Measurements from ENCODE around the gene ACE. TPM values are rescaled to one million over a fixed set of nuclear protein-coding genes. Genes with fewer than 3 reads are reported as not detected.
A peak's percentile ranks its signal among the peaks of the same experiment; 100 is the strongest.

The ACE gene
- total and polyA plus RNA-seq, 4 experiments from 2014 or later = 1.8 to 56.7 (median 32.1) TPM

- Histone ChIP-seq H3K4me1 (ENCODE audit: insufficient read depth, low read length) (peaks cover 73% of the 10 kb centered on the region), H3K9me3 (ENCODE audit: control insufficient read depth in 1 of 2, low read length in 2 of 2) (no peaks in the 10 kb centered on the region), H3K27me3 (ENCODE audit: insufficient read depth, low read length) (no peaks in the 10 kb centered on the region), H3K36me3 (ENCODE audit: insufficient read depth, low read length) (peaks cover 6% of the 10 kb centered on the region), H3K4me3 (ENCODE audit: low read length in 2 of 2) (peak overlapping the region in 1 of 2 donors; percentile 17), H3K27ac (ENCODE audit: low read depth, low read length) (peak overlapping the region; percentile 43)
- Mint-ChIP-seq H3K9me3 (no peaks in the 10 kb centered on the region), H3K4me1 (peaks cover 33 to 83% (median 51%) of the 10 kb centered on the region in 4 donors), H3K27me3 (no peaks in the 10 kb centered on the region), H3K36me3 (peaks cover 8 to 22% of the 10 kb centered on the region in 2 donors), H3K4me3 (peak overlapping the region; percentile 74 to 91 (median 82)), H3K27ac (peak overlapping the region; percentile 93 to 99 (median 97))
- CTCF ChIA-PET (ENCODE audit: partially characterized antibody) = interaction anchor here (0.6 to 11.2 kb wide), 7 partner anchors 12 to 396 kb away, joined by 3 to 107 read pairs (median 5); partner anchors contain the start of gene ACE
- POLR2A ChIA-PET (ENCODE audit: partially characterized antibody) = interaction anchor here (0.7 to 3.6 kb wide), 17 partner anchors 9 to 1067 kb away, joined by 3 to 82 read pairs (median 8); partner anchors contain the start of genes ACE, CCDC47, CEP95 and DCAF7
- intact Hi-C loops (cut with micrococcal nuclease) = loop anchor here (1.0 to 5.0 kb wide), 2 partner anchors 8 to 113 kb away; partner anchors contain the start of gene DCAF7
- DNase-seq = peak; percentile 66 to 74 (median 68)
Observed at GRCh38 chr17:63439687-63440086, 37.2 kb upstream of the ACE start.

DNA sequence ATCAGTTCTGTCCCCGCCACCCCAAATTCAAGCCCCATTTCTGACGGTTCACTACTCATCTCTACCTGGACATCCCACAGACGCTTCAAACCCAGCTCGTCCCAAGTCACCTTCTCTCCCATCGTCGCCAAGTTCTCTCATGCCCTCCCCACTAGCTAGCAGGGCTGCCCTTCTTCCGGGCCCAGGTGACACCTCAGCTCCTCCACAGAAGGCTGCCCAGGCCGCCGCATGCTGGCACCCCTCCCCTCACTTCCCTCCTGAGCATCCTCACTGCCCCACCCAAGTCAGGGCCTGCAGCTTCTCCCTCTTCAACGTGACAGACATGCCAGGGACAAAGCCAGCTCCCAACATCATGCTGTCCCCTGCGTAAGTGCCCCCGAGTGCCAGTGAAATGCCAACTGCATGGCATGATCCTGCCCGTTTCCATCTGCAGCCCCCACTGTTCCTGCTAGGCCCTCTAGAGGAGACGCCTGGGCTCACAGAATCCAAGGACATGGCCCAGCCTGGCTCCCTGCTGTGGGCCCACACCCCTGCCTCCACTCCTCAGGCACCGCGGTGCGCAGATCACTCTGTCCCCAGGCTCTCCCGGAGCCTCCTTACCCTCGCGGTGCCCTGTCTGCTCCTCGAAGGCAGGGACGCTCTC lies 36.6 kb upstream of the ACE start:
- H3K27me3 ChIP-seq (ENCODE audit: insufficient read depth, low read length) = no peaks in the 10 kb centered on the region
- peak overlapping the region in 1 of 2 donors; percentile 17 for H3K4me3 ChIP-seq (ENCODE audit: low read length in 2 of 2)
- H3K27ac ChIP-seq (ENCODE audit: low read depth, low read length) = peak overlapping the region; percentile 43
- H3K4me1 Mint-ChIP-seq = peaks cover 33 to 83% (median 51%) of the 10 kb centered on the region in 4 donors
- H3K27ac Mint-ChIP-seq = peak overlapping the region; percentile 93 to 99 (median 97)
- intact Hi-C loops (cut with micrococcal nuclease) = loop anchor here (5.0 kb wide), 1 partner anchor 112 kb away; the partner anchor contains the start of gene DCAF7
- H3K4me3 Mint-ChIP-seq = peak overlapping the region; percentile 74 to 91 (median 82)
- peak; percentile 43 to 62 (median 45) for DNase-seq
- H3K36me3 Mint-ChIP-seq = peaks cover 4 to 20% of the 10 kb centered on the region in 2 donors
- peaks cover 73% of the 10 kb centered on the region for H3K4me1 ChIP-seq (ENCODE audit: insufficient read depth, low read length)
- H3K36me3 ChIP-seq (ENCODE audit: insufficient read depth, low read length) = peaks cover 5% of the 10 kb centered on the region
- H3K27me3 Mint-ChIP-seq = peaks cover 0 to 1% of the 10 kb centered on the region in 2 donors
- H3K9me3 Mint-ChIP-seq = no peaks in the 10 kb centered on the region
- ChIA-PET POLR2A (ENCODE audit: partially characterized antibody) (interaction anchor here (0.7 to 3.6 kb wide), 17 partner anchors 8 to 1066 kb away, joined by 3 to 82 read pairs (median 8); partner anchors contain the start of genes ACE, CCDC47, CEP95 and DCAF7), CTCF (ENCODE audit: partially characterized antibody) (interaction anchor here (0.6 to 11.2 kb wide), 7 partner anchors 13 to 395 kb away, joined by 3 to 107 read pairs (median 5); partner anchors contain the start of gene ACE)
- no peaks in the 10 kb centered on the region for H3K9me3 ChIP-seq (ENCODE audit: control insufficient read depth in 1 of 2, low read length in 2 of 2)

DNA sequence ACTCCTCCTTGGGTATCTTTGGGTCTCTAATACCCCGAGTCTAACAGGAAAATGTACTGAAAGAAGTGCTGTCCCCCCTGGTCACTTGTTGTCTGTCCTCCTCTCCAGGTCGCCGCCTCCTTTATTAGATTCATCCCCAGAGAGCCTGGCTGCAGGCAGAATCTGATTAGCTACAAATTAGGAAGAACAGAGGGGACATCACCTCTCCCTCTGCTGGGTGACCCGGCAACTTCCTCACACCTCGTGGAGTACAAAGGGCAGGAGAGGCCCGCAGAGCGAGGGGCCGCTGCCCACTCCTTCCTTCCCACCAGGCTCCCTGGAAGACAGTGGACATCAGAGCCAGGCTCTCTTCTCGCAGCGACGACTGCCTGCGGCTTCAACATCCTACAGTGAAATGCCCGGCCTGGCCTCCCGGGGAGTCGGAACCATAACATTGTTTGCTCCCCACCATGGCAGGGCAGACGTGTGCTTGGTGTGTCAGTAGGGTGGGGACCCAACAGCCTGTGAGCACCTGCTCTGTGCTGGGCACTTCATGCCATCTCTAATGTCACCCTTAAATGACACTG lies 36.0 kb upstream of the ACE start:
- intact Hi-C loops (cut with micrococcal nuclease) = loop anchor here (5.0 kb wide), 1 partner anchor 111 kb away; the partner anchor contains the start of gene DCAF7
- H3K27ac ChIP-seq (ENCODE audit: low read depth, low read length) = peak overlapping the region; percentile 43
- Mint-ChIP-seq H3K27me3 (peaks cover 0 to 1% of the 10 kb centered on the region in 2 donors), H3K27ac (peak overlapping the region; percentile 86 to 99 (median 96)), H3K4me3 (peak overlapping the region in 7 of 8 donors; percentile 9 to 88 (median 68)), H3K36me3 (peaks cover 4 to 16% of the 10 kb centered on the region in 2 donors), H3K9me3 (no peaks in the 10 kb centered on the region), H3K4me1 (peaks cover 32 to 78% (median 52%) of the 10 kb centered on the region in 4 donors)
- peaks cover 67% of the 10 kb centered on the region for H3K4me1 ChIP-seq (ENCODE audit: insufficient read depth, low read length)
- ChIA-PET CTCF (ENCODE audit: partially characterized antibody) (interaction anchor here (1.0 to 11.2 kb wide), 6 partner anchors 12 to 254 kb away, joined by 4 to 107 read pairs (median 92); partner anchors contain the start of gene ACE), POLR2A (ENCODE audit: partially characterized antibody) (interaction anchor here (1.0 to 6.9 kb wide), 13 partner anchors 8 to 261 kb away, joined by 3 to 82 read pairs (median 21); partner anchors contain the start of genes ACE, LIMD2, MAP3K3 and TACO1)
- DNase-seq = no peak
- no peaks in the 10 kb centered on the region for H3K27me3 ChIP-seq (ENCODE audit: insufficient read depth, low read length)
- no peaks in the 10 kb centered on the region for H3K36me3 ChIP-seq (ENCODE audit: insufficient read depth, low read length)
- H3K4me3 ChIP-seq (ENCODE audit: low read length in 2 of 2) = no peak overlapping the region
- H3K9me3 ChIP-seq (ENCODE audit: control insufficient read depth in 1 of 2, low read length in 2 of 2) = no peaks in the 10 kb centered on the region

- Mint-ChIP-seq H3K36me3 (peaks cover 4 to 12% of the 10 kb centered on the region in 2 donors), H3K4me1 (peaks cover 32 to 71% (median 49%) of the 10 kb centered on the region in 4 donors), H3K27me3 (peaks cover 0 to 1% of the 10 kb centered on the region in 2 donors), H3K9me3 (no peaks in the 10 kb centered on the region), H3K4me3 (no peak overlapping the region), H3K27ac (peak overlapping the region in 6 of 7 donors; percentile 12 to 97 (median 79))
- Histone ChIP-seq H3K36me3 (ENCODE audit: insufficient read depth, low read length) (no peaks in the 10 kb centered on the region), H3K4me1 (ENCODE audit: insufficient read depth, low read length) (peaks cover 66% of the 10 kb centered on the region), H3K27ac (ENCODE audit: low read depth, low read length) (no peak overlapping the region), H3K4me3 (ENCODE audit: low read length in 2 of 2) (no peak overlapping the region), H3K27me3 (ENCODE audit: insufficient read depth, low read length) (no peaks in the 10 kb centered on the region), H3K9me3 (ENCODE audit: control insufficient read depth in 1 of 2, low read length in 2 of 2) (no peaks in the 10 kb centered on the region)
- ChIA-PET POLR2A (ENCODE audit: partially characterized antibody) (interaction anchor here (0.6 to 6.9 kb wide), 7 partner anchors 9 to 259 kb away, joined by 3 to 63 read pairs (median 4); partner anchors contain the start of genes LIMD2 and MAP3K3), CTCF (ENCODE audit: partially characterized antibody) (interaction anchor here (8.7 to 11.2 kb wide), 3 partner anchors 13 to 170 kb away, joined by 86 to 107 read pairs (median 98); partner anchors contain the start of gene ACE)
- DNase-seq = no peak
- intact Hi-C loops (cut with micrococcal nuclease) = loop anchor here (5.0 kb wide), 1 partner anchor 111 kb away; the partner anchor contains the start of gene DCAF7
Observed at GRCh38 chr17:63441654-63442053, 35.2 kb upstream of the ACE start.

GRCh38 chr17:63442074-63442473 lies 34.8 kb upstream of the ACE start:
- no peak for DNase-seq
- Mint-ChIP-seq H3K36me3 (peaks cover 4 to 7% of the 10 kb centered on the region in 2 donors), H3K4me3 (peak overlapping the region in 1 of 8 donors; percentile 61), H3K4me1 (peaks cover 32 to 68% (median 49%) of the 10 kb centered on the region in 4 donors), H3K9me3 (no peaks in the 10 kb centered on the region), H3K27me3 (peaks cover 0 to 1% of the 10 kb centered on the region in 2 donors), H3K27ac (peak overlapping the region; percentile 69 to 94 (median 84))
- no peaks in the 10 kb centered on the region for H3K36me3 ChIP-seq (ENCODE audit: insufficient read depth, low read length)
- peaks cover 65% of the 10 kb centered on the region for H3K4me1 ChIP-seq (ENCODE audit: insufficient read depth, low read length)
- intact Hi-C loops (cut with micrococcal nuclease) = loop anchor here (5.0 kb wide), 1 partner anchor 110 kb away; the partner anchor contains the start of gene DCAF7
- POLR2A ChIA-PET (ENCODE audit: partially characterized antibody) = interaction anchor here (0.6 to 6.9 kb wide), 6 partner anchors 8 to 258 kb away, joined by 3 to 63 read pairs (median 16); partner anchors contain the start of genes LIMD2 and MAP3K3
- no peak overlapping the region for H3K4me3 ChIP-seq (ENCODE audit: low read length in 2 of 2)
- CTCF ChIA-PET (ENCODE audit: partially characterized antibody) = interaction anchor here (8.7 to 11.2 kb wide), 3 partner anchors 14 to 170 kb away, joined by 86 to 107 read pairs (median 98); partner anchors contain the start of gene ACE
- H3K9me3 ChIP-seq (ENCODE audit: control insufficient read depth in 1 of 2, low read length in 2 of 2) = no peaks in the 10 kb centered on the region
- H3K27ac ChIP-seq (ENCODE audit: low read depth, low read length) = no peak overlapping the region
- no peaks in the 10 kb centered on the region for H3K27me3 ChIP-seq (ENCODE audit: insufficient read depth, low read length)

DNA sequence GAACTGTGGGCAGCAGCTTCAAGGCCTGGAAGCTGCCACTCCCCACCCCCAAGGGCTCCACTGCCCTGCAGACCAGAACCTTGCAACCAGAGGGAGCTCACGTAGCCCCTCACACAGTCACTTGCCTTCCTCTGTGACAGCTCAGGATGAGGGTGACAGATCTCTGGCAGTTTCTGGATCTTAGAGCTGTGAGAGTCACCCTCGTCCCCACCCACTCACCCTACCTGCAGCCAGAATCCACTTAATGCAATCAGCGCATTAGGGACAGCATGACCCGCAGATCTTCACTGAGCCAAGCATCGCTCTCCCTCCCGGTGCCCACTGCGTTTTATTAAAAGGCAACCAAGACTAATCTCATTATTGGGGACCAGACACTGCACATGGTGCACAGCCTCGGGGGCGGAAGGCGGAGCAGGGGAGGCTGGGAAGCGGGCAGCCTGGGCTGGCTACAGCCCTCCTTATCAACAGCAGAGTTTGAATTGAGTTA lies 34.3 kb upstream of the ACE start:
- H3K4me3 ChIP-seq (ENCODE audit: low read length in 2 of 2) = no peak overlapping the region
- CTCF ChIA-PET (ENCODE audit: partially characterized antibody) = interaction anchor here (1.0 to 11.2 kb wide), 5 partner anchors 8 to 268 kb away, joined by 3 to 107 read pairs (median 86); partner anchors contain the start of gene ACE
- DNase-seq = no peak
- no peaks in the 10 kb centered on the region for H3K9me3 ChIP-seq (ENCODE audit: control insufficient read depth in 1 of 2, low read length in 2 of 2)
- intact Hi-C loops (cut with micrococcal nuclease) = loop anchor here (5.0 kb wide), 1 partner anchor 110 kb away; the partner anchor contains the start of gene DCAF7
- H3K9me3 Mint-ChIP-seq = no peaks in the 10 kb centered on the region
- H3K27ac ChIP-seq (ENCODE audit: low read depth, low read length) = no peak overlapping the region
- H3K36me3 Mint-ChIP-seq = peaks cover 4 to 7% of the 10 kb centered on the region in 2 donors
- H3K27ac Mint-ChIP-seq = peak overlapping the region; percentile 67 to 94 (median 84)
- POLR2A ChIA-PET (ENCODE audit: partially characterized antibody) = interaction anchor here (1.3 to 6.9 kb wide), 6 partner anchors 8 to 254 kb away, joined by 3 to 63 read pairs (median 27); partner anchors contain the start of gene MAP3K3
- H3K36me3 ChIP-seq (ENCODE audit: insufficient read depth, low read length) = no peaks in the 10 kb centered on the region
- H3K4me3 Mint-ChIP-seq = peak overlapping the region in 1 of 8 donors; percentile 61
- no peaks in the 10 kb centered on the region for H3K27me3 ChIP-seq (ENCODE audit: insufficient read depth, low read length)
- H3K4me1 Mint-ChIP-seq = peaks cover 37 to 68% (median 52%) of the 10 kb centered on the region in 4 donors
- H3K27me3 Mint-ChIP-seq = peaks cover 0 to 1% of the 10 kb centered on the region in 2 donors
- H3K4me1 ChIP-seq (ENCODE audit: insufficient read depth, low read length) = peaks cover 67% of the 10 kb centered on the region
